HG03108 (cell line): ENCODE data around the gene SCAF8.
A peak's percentile ranks its signal among the peaks of the same experiment; 100 is the strongest.
"Not testable (repeated sequence)": the region's sequence is repeated elsewhere in the genome, so short reads cannot be mapped to it uniquely, and the experiment has no call there.

Experiments
- ATAC-seq: cut with Tn5 transposase; IDR thresholded peaks from one replicate; pipeline ENCODE4 v1.9.1; 2021; ENCODE audit warnings: moderate library complexity; ENCODE audit not compliant: unreplicated experiment

SCAF8 gene, protein sequence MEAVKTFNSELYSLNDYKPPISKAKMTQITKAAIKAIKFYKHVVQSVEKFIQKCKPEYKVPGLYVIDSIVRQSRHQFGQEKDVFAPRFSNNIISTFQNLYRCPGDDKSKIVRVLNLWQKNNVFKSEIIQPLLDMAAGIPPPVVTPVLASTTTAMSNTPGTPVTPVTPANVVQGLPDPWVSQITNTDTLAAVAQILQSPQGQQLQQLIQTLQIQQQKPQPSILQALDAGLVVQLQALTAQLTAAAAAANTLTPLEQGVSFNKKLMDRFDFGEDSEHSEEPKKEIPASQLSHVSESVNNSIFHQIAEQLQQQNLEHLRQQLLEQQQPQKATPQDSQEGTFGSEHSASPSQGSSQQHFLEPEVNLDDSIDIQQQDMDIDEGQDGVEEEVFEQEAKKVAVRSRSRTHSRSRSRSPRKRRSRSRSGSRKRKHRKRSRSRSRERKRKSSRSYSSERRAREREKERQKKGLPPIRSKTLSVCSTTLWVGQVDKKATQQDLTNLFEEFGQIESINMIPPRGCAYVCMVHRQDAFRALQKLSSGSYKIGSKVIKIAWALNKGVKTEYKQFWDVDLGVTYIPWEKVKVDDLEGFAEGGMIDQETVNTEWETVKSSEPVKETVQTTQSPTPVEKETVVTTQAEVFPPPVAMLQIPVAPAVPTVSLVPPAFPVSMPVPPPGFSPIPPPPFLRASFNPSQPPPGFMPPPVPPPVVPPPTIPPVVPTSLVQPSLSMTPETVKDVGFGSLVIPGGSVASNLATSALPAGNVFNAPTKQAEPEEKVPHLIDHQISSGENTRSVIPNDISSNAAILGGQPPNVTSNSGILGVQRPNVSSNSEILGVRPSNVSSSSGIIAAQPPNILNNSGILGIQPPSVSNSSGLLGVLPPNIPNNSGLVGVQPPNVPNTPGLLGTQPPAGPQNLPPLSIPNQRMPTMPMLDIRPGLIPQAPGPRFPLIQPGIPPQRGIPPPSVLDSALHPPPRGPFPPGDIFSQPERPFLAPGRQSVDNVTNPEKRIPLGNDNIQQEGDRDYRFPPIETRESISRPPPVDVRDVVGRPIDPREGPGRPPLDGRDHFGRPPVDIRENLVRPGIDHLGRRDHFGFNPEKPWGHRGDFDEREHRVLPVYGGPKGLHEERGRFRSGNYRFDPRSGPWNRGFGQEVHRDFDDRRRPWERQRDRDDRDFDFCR (N-terminal part only)

DNA sequence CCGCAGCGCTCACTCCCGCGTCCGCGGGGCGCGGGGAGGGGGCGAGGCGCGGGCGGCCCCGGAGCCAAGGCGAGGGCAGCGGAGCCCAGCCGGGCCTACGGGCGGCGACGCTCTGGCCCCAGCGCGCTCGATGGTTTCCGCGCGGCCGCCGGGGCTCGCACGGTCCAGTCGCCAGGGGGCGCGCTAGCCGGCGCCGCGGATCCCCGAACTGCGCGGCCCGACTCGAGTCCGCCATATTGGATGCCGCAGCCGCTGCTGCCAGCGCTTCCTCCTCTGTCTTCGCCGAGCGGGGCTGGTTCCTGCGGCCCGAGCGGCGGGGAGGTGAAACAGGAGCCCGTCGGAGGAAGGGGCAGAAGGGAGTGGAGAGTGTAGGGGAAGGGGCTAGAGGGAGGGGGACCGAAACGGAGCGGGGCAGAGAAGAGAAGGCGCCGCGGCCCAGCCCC is at the start of gene SCAF8:
SCAF8 (plus strand) TSS at position 234 of the 443 bp plus-strand sequence. CDS start 485 bp downstream, outside the sequence.
- peak; percentile 74 for ATAC-seq

DNA sequence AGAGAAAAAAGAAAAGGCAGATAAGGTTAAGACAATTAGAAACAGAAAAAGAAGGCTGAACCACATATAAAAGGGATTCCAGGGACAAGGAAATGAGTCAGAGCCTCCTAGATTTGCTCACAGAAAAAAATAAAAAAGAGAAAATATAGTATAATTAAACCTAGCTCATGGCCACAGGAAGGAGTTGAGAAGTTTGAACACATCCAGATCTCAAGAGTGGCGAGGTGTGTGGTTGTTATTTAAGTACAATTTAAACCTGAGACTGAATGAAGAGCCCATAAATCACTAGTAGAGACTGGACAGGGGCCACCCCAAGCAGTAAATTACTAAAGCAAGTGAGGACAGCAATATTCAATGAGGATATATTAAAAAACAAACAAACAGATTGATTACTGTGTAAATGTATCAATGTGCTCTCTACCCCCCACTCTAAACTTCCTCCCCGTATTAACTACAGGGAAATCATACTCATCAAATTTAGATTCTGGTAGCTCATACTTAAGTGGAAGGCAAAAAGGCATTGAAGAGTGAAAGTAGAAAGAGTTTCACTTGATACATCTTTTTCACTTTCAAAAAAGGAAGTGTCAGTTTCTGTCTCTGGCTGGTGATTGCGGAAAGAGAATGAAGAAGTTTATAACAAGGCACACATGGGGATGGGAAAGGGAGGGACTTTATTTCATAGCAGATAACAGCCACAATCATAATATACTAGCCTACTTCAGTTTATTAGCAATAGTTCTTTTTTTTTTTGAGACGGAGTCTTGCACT is 49.3 kb upstream of the SCAF8 start:
- ATAC-seq, result peak; percentile 82

DNA sequence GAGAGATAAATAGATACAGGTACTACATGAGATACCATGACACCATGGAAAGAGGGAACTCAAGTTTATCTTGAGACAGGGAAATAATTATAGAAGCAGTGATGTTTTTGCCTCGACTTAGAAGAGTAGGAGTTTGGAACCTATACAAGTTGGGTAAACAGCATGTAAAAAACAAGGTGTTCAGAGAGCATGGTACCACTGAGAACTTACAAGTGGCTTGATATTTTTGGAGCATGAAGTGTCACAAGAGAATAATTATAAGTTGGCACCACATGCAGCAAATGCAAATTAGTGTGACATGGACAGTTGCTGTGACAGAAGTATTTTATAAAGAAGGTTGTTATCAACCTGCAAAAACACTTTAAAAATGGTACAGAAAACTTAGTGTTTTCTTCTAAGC is 47.1 kb upstream of the SCAF8 start:
- no peak for ATAC-seq

DNA sequence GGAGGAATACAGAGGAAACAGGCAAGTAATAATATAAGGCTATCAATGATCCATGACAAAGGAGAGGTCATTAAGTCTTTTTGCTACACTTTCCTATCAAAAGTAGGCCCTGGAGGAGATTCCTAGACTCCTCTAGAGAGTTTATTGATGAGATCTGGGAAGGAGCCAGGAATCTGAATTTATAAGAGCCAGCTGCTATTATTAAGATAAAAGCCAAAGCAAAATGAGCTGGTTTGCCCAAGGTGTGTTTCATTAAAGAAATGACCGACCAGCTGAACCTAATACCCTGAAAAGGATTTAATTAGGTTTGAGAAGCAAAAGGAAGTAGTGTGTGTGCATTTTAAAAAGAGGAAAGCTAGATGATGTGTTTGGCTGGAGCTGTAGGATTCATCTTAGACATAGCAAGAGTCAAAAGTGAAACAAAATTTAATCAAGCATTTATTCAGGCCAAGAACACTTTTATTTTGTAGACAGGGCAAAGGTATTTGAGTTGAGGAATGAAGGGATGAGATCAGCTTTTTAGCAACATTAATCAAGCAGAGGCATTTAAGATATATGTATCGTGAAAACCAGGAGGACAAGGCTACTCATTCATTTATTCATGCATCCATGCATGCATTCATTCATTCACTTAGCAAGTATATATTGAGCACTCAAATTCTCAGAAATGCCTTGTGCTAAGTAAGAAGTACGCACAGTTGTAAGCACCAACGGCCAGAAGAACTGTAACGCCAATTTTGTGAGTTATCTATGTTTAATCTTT is 43.5 kb upstream of the SCAF8 start:
- no peak for ATAC-seq

DNA sequence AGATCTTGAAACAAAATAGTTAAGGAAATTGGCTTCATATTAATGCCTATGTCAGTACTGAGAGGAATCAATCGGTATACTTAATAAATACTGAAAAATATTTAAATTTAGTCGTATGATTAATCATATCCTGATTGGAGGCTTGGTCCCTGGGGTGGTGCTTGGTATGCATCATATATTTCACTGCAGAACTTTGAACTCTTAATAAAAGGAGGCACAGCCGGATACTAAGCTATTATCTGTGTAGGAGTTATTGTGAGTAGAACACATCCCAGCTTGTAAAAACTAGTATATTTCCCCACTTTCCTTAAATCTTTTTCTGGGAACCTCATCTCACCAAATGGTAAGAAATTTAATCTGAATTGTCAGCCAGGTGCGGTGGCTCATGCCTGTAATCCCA is 42.4 kb upstream of the SCAF8 start:
- no peak for ATAC-seq

DNA sequence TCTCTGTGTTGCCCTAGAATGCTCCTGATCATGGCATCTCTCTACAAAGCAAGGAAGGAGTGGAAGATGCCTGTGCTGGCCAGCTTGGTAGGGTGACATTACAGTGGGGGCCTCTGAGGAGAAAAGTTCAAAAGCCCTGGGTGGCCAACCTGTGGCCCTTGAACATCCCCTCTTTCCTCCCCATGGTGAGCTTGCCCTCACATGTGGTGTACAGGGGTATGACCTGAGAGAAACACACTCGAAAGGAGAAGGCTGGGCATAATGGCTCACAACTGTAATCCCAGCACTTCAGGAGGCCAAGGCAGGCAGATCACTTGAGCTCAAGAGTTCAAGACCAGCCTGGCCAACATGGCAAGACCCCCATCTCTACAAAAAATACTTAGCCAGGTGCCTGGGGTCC is 36.6 kb upstream of the SCAF8 start:
- ATAC-seq, result no peak

DNA sequence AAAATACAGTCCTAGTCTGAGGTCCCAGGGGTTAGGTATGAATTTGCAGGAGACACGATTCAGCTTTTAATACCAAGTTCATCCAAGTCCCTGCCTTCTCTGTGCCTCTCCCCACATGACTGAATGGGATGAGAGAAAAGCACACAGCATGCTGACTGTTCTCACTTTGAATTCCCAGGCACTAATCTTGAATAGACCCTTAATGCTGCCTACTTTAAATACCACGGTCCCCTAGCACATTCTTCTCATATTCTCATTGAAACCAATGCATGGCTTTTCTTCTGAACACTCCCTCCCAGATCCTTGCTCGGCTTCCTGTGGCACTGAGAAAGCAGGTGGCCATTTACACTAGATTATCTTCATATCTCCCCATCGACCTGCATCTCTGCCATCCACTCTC is 30.1 kb upstream of the SCAF8 start:
- no peak for ATAC-seq

DNA sequence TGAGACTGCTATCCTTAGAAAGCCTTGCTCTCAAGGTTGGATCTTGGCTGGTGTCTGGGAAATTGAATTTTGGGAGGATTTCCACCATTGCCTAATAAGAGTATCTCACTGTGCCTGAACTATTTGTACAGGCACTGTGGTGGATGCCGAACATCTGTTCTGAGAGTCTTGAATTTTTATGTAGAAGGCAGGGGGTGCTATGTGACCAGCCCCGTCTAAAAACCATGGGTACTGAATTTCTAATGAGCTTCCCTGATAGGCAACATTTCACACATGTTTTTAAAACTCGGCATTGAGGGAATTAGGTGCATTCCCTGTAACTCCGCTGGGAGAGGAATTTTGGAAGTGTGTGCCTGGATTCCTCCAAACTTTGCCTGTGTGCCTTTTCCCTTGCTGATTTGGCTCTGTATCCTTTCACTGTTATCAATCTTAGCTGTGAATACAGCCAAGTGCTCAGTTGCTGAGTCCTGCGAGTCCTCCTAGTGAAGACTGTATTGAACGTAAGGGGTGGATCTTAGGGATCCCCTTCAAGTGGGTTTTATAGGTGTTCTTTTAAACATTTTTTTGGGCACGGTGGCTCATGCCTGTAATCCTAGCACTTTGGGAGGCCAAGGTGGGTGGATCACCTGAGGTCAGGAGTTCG is 27.6 kb upstream of the SCAF8 start:
- no peak for ATAC-seq

DNA sequence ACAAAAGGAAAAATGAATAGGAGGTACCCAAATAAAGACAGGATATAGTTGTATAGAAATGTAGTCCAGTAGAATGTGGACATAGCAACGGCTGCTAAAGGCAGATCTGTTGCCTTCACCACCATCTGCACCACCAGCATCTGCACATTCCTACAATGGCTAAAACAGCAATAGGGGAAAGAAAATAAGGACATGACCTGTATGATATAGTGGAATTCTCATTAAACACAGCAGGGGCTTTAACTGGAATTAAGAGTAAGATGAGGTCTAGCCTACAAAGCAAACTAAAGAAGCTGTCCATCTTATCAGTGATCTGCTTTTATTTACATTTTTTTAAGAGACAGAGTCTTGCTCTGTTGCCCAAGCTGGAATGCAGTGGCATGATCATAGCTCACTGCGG is 26.8 kb upstream of the SCAF8 start:
- ATAC-seq, result no peak

DNA sequence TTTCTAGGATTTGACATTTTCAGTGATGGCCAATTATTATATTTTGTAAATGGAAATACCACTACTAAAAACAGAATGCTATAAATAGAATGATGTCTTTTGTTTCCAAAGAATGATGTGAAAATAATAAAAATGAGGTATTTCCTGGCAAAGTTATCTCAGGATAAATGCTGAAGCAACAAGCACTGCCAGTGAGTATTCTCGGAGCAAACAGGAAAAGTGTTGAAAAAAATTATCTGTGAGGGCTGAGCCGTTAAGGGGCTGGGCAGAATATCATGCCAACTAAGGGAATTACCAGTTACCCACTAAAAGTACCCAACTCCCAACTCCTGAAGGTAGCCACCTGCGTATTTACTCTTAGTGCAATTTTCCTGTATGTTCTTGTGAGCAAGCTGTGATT is 23.6 kb upstream of the SCAF8 start:
- no peak for ATAC-seq

DNA sequence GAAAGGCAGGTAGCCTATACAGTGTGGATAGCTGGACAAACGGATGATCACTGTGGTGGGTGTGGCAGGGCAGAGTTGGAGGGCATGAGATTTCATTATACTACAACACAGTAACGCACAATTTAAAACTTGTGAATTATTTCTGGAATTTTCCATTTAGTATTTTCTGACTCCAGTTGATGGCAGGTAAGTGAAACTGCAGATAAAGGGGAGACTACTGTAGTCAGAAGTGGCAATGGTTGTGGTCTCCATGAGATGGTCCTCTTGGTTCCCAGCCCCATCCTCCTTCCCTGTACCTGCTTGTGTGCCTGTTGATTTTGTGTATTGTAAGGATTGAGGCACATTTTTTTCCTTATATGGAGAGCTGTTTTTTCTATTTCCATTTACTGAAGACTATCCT is 22.5 kb upstream of the SCAF8 start:
- no peak for ATAC-seq

DNA sequence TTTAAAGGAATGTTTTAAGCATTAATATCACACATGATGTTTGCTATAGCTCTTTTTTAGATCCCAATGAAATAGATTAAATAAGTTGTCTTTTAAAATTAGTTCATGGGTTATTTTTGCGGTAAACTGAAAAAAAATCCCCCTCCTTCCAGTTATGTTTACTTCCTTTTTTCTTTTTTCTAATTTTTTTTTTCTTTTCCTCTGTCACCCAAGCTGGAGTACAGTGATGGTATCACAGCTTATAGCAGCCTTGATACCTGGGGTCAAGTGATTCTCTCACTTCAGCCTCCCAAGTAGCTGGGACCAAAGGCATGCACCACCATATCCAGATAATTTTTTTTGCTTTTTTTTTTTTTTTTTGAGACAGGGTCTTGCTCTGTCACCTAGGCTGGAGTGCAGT is 17.8 kb upstream of the SCAF8 start:
- ATAC-seq, result no peak

DNA sequence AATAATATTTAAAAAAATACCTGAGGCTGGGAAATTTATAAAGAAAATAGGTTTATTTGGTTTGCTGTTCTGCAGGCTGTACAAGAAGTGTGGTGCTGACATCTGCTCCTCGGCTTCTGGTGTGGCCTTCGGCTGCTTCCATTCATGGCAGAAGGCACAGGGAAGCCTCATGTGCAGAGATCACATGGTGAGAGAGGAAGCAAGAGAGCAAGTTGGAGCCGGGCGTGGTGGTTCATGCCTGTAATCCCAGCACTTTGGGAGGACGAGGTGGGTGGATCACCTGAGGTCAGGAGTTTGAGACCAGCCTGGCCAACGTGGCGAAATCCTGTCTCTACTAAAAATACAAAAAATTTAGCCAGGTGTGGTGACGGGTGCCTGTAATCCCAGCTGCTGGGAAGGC is 16.9 kb upstream of the SCAF8 start:
- ATAC-seq, result not testable (repeated sequence)

DNA sequence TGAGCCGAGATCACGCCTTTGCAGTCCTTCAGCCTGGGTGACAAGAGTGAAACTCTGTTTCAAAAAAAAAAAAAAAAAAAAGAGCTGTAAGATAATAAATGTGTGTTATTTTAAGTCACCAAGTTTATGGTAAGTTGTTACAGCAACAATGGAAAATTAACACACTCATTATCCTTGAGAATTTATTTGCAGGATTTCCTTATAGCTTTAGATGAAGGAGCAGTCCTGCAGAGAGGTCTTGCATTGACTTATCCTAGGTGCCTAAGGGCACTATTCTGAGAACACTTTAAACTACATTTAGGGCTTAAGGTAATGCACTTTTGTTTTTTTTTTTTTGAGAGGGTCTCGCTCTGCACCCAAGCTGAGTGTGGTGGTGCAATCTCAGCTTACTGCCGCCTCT is 13.8 kb upstream of the SCAF8 start:
- no peak for ATAC-seq

DNA sequence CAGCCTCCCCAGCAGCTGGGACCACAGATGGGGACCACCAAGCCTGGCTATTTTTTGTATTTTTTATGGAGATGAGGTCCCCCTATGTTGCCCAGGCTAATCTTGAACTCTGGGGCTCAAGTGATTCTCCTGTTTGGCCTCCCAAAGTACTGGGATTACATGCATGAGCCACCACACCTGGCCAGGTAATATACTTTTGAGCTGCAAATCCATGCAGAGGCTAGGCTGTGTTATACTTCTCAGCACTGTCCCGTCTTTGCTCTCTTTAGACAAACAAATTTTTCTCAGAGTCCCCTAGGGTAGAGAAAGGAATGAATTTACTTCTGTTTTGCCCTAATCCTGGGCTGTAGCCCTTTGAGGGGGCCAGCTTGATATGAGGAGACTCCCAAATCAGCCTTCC is 13.4 kb upstream of the SCAF8 start:
- ATAC-seq, result no peak

DNA sequence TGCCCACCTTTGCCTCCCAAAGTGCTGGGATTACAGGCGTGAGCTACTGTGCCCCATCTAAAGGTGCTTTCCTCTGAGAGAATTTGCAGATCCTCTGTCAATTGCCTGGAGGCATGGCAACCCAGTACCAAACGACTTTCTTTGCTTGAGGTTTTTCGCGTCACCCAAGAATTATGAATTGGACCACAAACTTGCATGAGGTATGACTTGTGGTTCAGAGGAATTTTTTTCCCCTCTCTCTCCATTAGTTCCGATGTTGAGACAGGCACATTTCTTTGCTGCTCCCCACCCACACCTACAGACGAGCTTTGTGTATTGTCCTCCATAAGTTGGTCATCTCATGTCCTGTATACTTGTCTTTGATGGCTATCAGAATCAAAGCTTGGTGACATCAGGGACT is 11.8 kb upstream of the SCAF8 start:
- no peak for ATAC-seq

DNA sequence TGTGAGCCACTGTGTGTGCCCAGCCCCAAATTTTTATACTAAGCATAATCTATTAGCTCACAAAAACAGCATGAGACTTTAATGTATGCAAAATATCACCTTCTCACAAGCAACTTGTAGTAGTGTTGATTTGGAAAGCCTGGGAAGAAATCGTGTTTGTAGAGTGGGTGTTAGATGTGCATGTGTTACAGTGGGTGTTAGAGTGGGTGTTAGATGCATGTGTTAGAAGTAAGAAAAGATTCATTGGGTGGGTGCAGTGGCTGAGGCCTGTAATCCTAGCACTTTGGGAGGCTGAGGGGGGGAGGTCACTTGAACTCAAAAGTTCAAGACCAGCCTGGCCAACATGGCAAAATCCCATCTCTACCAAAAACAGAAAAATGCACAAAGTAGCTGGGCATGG is 6.3 kb upstream of the SCAF8 start:
- no peak for ATAC-seq

DNA sequence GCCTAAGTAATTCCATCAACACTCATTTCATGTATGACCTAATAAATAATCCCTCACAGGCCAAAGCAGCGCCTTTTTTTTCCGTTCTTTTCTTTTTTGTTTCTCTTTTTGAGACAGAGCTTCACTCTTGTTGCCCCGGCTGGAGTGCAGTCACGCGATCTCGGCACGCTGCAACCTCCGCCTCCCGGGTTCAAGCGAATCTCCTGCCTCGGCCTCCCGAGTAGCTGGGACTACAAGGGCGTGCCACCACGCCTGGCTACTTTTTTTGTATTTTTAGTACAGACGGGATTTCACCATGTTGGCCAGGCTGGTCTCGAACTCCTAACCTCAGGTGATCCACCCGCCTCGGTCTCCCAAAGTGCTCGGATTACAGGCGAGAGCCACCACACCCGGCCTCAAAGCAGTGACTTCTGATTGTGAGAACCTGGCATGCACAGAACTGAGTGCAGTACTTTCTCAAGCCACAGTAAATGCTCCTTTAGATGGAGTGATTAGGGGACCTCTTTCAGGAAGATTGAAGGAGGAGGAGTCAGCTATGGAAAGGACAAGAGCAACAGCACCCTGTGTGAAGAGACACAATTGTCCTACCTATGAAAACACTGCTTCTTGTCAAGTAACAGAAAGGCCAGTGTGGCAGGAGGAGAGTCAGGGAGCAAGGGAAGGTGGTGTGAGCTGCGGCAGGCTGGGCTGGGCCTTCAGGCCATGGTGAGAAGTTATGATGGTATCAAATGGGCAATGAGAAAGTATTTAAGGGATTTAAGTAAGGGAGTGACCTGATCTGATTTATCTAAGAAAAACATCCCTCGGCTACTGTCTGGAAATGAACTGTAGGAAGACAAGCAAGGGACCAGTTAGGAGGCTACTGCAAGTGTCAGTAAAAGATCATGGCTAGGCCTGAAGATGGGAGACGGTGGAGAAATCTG is 1.7 kb upstream of the SCAF8 start:
- no peak for ATAC-seq
